Activated CD4-positive, alpha-beta T cell treated with anti-CD3 and anti-CD28 coated beads, Interleukin-2, amount 10 ng/mL, durations not matched to agents 7 days and 5 days (primary cell): ENCODE data around the gene SLC9A3. TPM values are rescaled to one million over a fixed set of nuclear protein-coding genes. Genes with fewer than 3 reads are reported as not detected.

ENCODE experiments used
- CTCF ChIA-PET: fragments of 350-600 bp; sonication (Branson Sonifier 250); formaldehyde crosslinking; loops from one replicate; lab custom pipeline; 2021; ENCODE audit warnings: antibody characterized with exemption; lab: Charles Lee
- POLR2A ChIA-PET: fragments of 350-600 bp; sonication (Branson Sonifier 250); formaldehyde crosslinking; loops from one replicate; lab custom pipeline; 2021; ENCODE audit warnings: antibody characterized with exemption; lab: Charles Lee
- DNase-seq: peaks from one replicate; pipeline ENCODE4 v3.0.0-alpha.2; 2020
- H3K27ac Mint-ChIP-seq: one replicate; pipeline ENCODE4 v1.8.0; 2021; ENCODE audit warnings: mild to moderate bottlenecking, moderate library complexity, mixed read lengths
- H3K27me3 Mint-ChIP-seq: one replicate; pipeline ENCODE4 v1.8.0; 2021; ENCODE audit warnings: mixed read lengths
- H3K36me3 Mint-ChIP-seq: one replicate; pipeline ENCODE4 v1.8.0; 2021; ENCODE audit warnings: low read depth, mixed read lengths
- H3K4me1 Mint-ChIP-seq: one replicate; pipeline ENCODE4 v1.8.0; 2021; ENCODE audit warnings: mixed read lengths
- H3K4me3 Mint-ChIP-seq: one replicate; pipeline ENCODE4 v1.8.0; 2021; ENCODE audit warnings: mild to moderate bottlenecking, moderate library complexity, mixed read lengths
- H3K9me3 Mint-ChIP-seq: one replicate; pipeline ENCODE4 v1.8.0; 2021; ENCODE audit warnings: mixed read lengths
- total RNA-seq, 2 experiments: library from RNA; stranded (reverse); gene quantifications; one replicate each; pipeline ENCODE4 v1.2.3, GENCODE V29; 2021

SLC9A3 gene
- total RNA-seq = 1 to 10 TPM; 1.4 to 2.2 TPM

- Mint-ChIP-seq H3K4me3 (no peak within 1 kb of the TSS), H3K9me3 (no peaks in the 10 kb centered on the region), H3K4me1 (peaks cover 33% of the 10 kb centered on the region), H3K36me3 (no peaks in the 10 kb centered on the region), H3K27ac (no peak within 1 kb of the TSS), H3K27me3 (peaks cover 57% of the 10 kb centered on the region)
- CTCF ChIA-PET = interaction anchor here (0.6 to 1.1 kb wide), 2 partner anchors 9 to 15 kb away, joined by 3 read pairs; no protein-coding TSS in a partner anchor
- POLR2A ChIA-PET = no interaction called here
- no peak for DNase-seq
Measured at GRCh38 chr5:524234-524972, at the start of gene SLC9A3. Gene SLC9A3, minus strand, starts transcription at chr5:524449.

- no peak for DNase-seq
- H3K9me3 Mint-ChIP-seq = peaks cover 9% of the 10 kb centered on the region
- H3K4me3 Mint-ChIP-seq = no peak overlapping the region
- peaks cover 16% of the 10 kb centered on the region for H3K27me3 Mint-ChIP-seq
- no peaks in the 10 kb centered on the region for H3K36me3 Mint-ChIP-seq
- ChIA-PET POLR2A (no interaction called here), CTCF (no interaction called here)
- H3K4me1 Mint-ChIP-seq = no peaks in the 10 kb centered on the region
- no peak overlapping the region for H3K27ac Mint-ChIP-seq
Measured at GRCh38 chr5:573976-574375, 49.7 kb upstream of the SLC9A3 start.

GRCh38 chr5:573206-573605 lies 49.0 kb upstream of the SLC9A3 start:
- Mint-ChIP-seq H3K27ac (no peak overlapping the region), H3K9me3 (peaks cover 9% of the 10 kb centered on the region), H3K27me3 (peaks cover 13% of the 10 kb centered on the region), H3K4me1 (no peaks in the 10 kb centered on the region), H3K4me3 (no peak overlapping the region), H3K36me3 (no peaks in the 10 kb centered on the region)
- ChIA-PET CTCF (no interaction called here), POLR2A (no interaction called here)
- DNase-seq = no peak

GRCh38 chr5:572398-573019 lies 48.3 kb upstream of the SLC9A3 start:
- no peak for DNase-seq
- POLR2A ChIA-PET = no interaction called here
- H3K9me3 Mint-ChIP-seq = peaks cover 7% of the 10 kb centered on the region
- CTCF ChIA-PET = interaction anchor here (0.7 to 0.9 kb wide), 2 partner anchors 32 to 480 kb away, joined by 3 to 4 read pairs; no protein-coding TSS in a partner anchor
- no peak overlapping the region for H3K4me3 Mint-ChIP-seq
- H3K36me3 Mint-ChIP-seq = no peaks in the 10 kb centered on the region
- no peaks in the 10 kb centered on the region for H3K4me1 Mint-ChIP-seq
- H3K27me3 Mint-ChIP-seq = peaks cover 10% of the 10 kb centered on the region
- H3K27ac Mint-ChIP-seq = no peak overlapping the region

- Mint-ChIP-seq H3K4me1 (no peaks in the 10 kb centered on the region), H3K27me3 (peaks cover 15% of the 10 kb centered on the region), H3K9me3 (peaks cover 7% of the 10 kb centered on the region), H3K4me3 (no peak overlapping the region), H3K27ac (no peak overlapping the region), H3K36me3 (no peaks in the 10 kb centered on the region)
- ChIA-PET CTCF (interaction anchor here (0.9 kb wide), 1 partner anchor 480 kb away, joined by 3 read pairs; no protein-coding TSS in a partner anchor), POLR2A (no interaction called here)
- DNase-seq = no peak
Measured at GRCh38 chr5:571791-572190, 47.5 kb upstream of the SLC9A3 start.

- CTCF ChIA-PET = no interaction called here
- H3K27me3 Mint-ChIP-seq = peaks cover 16% of the 10 kb centered on the region
- H3K9me3 Mint-ChIP-seq = peaks cover 3% of the 10 kb centered on the region
- no peaks in the 10 kb centered on the region for H3K4me1 Mint-ChIP-seq
- H3K27ac Mint-ChIP-seq = no peak overlapping the region
- no peak overlapping the region for H3K4me3 Mint-ChIP-seq
- POLR2A ChIA-PET = no interaction called here
- no peaks in the 10 kb centered on the region for H3K36me3 Mint-ChIP-seq
- DNase-seq = no peak
Measured at GRCh38 chr5:570886-571285, 46.6 kb upstream of the SLC9A3 start.

GRCh38 chr5:570446-570845 lies 46.2 kb upstream of the SLC9A3 start:
- no peaks in the 10 kb centered on the region for H3K9me3 Mint-ChIP-seq
- H3K4me3 Mint-ChIP-seq = no peak overlapping the region
- no peak for DNase-seq
- H3K27ac Mint-ChIP-seq = no peak overlapping the region
- no peaks in the 10 kb centered on the region for H3K36me3 Mint-ChIP-seq
- peaks cover 14% of the 10 kb centered on the region for H3K27me3 Mint-ChIP-seq
- ChIA-PET POLR2A (no interaction called here), CTCF (no interaction called here)
- H3K4me1 Mint-ChIP-seq = no peaks in the 10 kb centered on the region

- POLR2A ChIA-PET = no interaction called here
- Mint-ChIP-seq H3K36me3 (no peaks in the 10 kb centered on the region), H3K27ac (no peak overlapping the region), H3K4me3 (no peak overlapping the region), H3K4me1 (no peaks in the 10 kb centered on the region), H3K27me3 (peaks cover 14% of the 10 kb centered on the region), H3K9me3 (no peaks in the 10 kb centered on the region)
- CTCF ChIA-PET = no interaction called here
- DNase-seq = no peak
Measured at GRCh38 chr5:569868-570361, 45.7 kb upstream of the SLC9A3 start.

GRCh38 chr5:569358-569867 lies 45.2 kb upstream of the SLC9A3 start:
- POLR2A ChIA-PET = no interaction called here
- H3K9me3 Mint-ChIP-seq = no peaks in the 10 kb centered on the region
- CTCF ChIA-PET = no interaction called here

GRCh38 chr5:568809-569208 lies 44.6 kb upstream of the SLC9A3 start:
- no peaks in the 10 kb centered on the region for H3K36me3 Mint-ChIP-seq
- no peaks in the 10 kb centered on the region for H3K4me1 Mint-ChIP-seq
- H3K4me3 Mint-ChIP-seq = no peak overlapping the region
- no peak for DNase-seq
- no peaks in the 10 kb centered on the region for H3K9me3 Mint-ChIP-seq
- POLR2A ChIA-PET = no interaction called here
- no peak overlapping the region for H3K27ac Mint-ChIP-seq
- CTCF ChIA-PET = no interaction called here
- H3K27me3 Mint-ChIP-seq = peaks cover 14% of the 10 kb centered on the region

More at GRCh38 chr5:569358-569867, 45.2 kb upstream of the SLC9A3 start:
- H3K36me3 Mint-ChIP-seq = no peaks in the 10 kb centered on the region
- no peaks in the 10 kb centered on the region for H3K4me1 Mint-ChIP-seq
- no peak for DNase-seq
- no peak overlapping the region for H3K27ac Mint-ChIP-seq
- H3K27me3 Mint-ChIP-seq = peaks cover 14% of the 10 kb centered on the region
- H3K4me3 Mint-ChIP-seq = no peak overlapping the region

GRCh38 chr5:568061-568781 lies 44.0 kb upstream of the SLC9A3 start:
- no peak for DNase-seq
- H3K27me3 Mint-ChIP-seq = peaks cover 14% of the 10 kb centered on the region
- no peaks in the 10 kb centered on the region for H3K36me3 Mint-ChIP-seq
- no peaks in the 10 kb centered on the region for H3K4me1 Mint-ChIP-seq
- H3K9me3 Mint-ChIP-seq = no peaks in the 10 kb centered on the region
- POLR2A ChIA-PET = no interaction called here
- CTCF ChIA-PET = no interaction called here
- no peak overlapping the region for H3K27ac Mint-ChIP-seq
- H3K4me3 Mint-ChIP-seq = no peak overlapping the region

- H3K27ac Mint-ChIP-seq = no peak overlapping the region
- H3K9me3 Mint-ChIP-seq = no peaks in the 10 kb centered on the region
- ChIA-PET CTCF (no interaction called here), POLR2A (no interaction called here)
- H3K4me1 Mint-ChIP-seq = no peaks in the 10 kb centered on the region
- H3K4me3 Mint-ChIP-seq = no peak overlapping the region
- H3K36me3 Mint-ChIP-seq = no peaks in the 10 kb centered on the region
- DNase-seq = no peak
- H3K27me3 Mint-ChIP-seq = peaks cover 14% of the 10 kb centered on the region
Measured at GRCh38 chr5:567664-568060, 43.4 kb upstream of the SLC9A3 start.
